ENCODE measurements around the gene ZDHHC19. TPM values are rescaled to one million over a fixed set of nuclear protein-coding genes. Genes with fewer than 3 reads are reported as not detected.
"Not testable (repeated sequence)": the region's sequence is repeated elsewhere in the genome, so short reads cannot be mapped to it uniquely, and the experiment has no call there.

ZDHHC19 gene
- total and polyA plus RNA-seq, 2 experiments from 2014 or later: not detected

GRCh38 chr3:196208942-196209695 lies 2.1 kb downstream of the ZDHHC19 start:
- in situ Hi-C loops (cut with MboI): no loop called here
- H3K4me1 ChIP-seq (ENCODE audit: insufficient read depth): no peaks in the 10 kb centered on the region
- no peak overlapping the region for H2AFZ ChIP-seq
- H3K9me3 ChIP-seq (ENCODE audit: low read depth): no peaks in the 10 kb centered on the region
- no peaks in the 10 kb centered on the region for H3K36me3 ChIP-seq (ENCODE audit: low read depth)
- 88 to 89% methylated on average over 21 to 23 of the region's 24 CpGs for WGBS, 2 experiments (ENCODE audit: low coverage in 1 of 2, low lambda C conversion rate in 2 of 2, missing lambda C conversion rate in 2 of 2)
- H4K20me1 ChIP-seq (ENCODE audit: insufficient read depth): no peaks in the 10 kb centered on the region
- no peak overlapping the region for H3K9ac ChIP-seq
- no peaks in the 10 kb centered on the region for H3K9me2 ChIP-seq (ENCODE audit: insufficient read depth)
- no peak overlapping the region for H3K4me2 ChIP-seq (ENCODE audit: unreplicated experiment)
- DNase-seq: no peak
- no peaks in the 10 kb centered on the region for H3K79me2 ChIP-seq (ENCODE audit: insufficient read depth)
- H3K4me3 ChIP-seq: no peak overlapping the region
- H3F3A ChIP-seq (ENCODE audit: insufficient read depth): no peaks in the 10 kb centered on the region
- TF ChIP-seq EZH2 (IDR thresholded peaks at IDR 0.05; ENCODE audit: insufficient read depth, poor library complexity, severe bottlenecking): no peak
- no peak for TF ChIP-seq EZH2phosphoT487 (IDR thresholded peaks at IDR 0.05; ENCODE audit: insufficient read depth, low read depth)
- H3K27ac ChIP-seq: no peak overlapping the region
- no peaks in the 10 kb centered on the region for H3K27me3 ChIP-seq (replicated peaks; ENCODE audit: insufficient read depth)

GRCh38 chr3:196207833-196208607 lies 3.2 kb downstream of the ZDHHC19 start:
- Histone ChIP-seq H3K4me2 (ENCODE audit: unreplicated experiment) (no peak overlapping the region), H3F3A (ENCODE audit: insufficient read depth) (no peaks in the 10 kb centered on the region), H3K9ac (no peak overlapping the region), H3K27me3 (replicated peaks; ENCODE audit: insufficient read depth) (no peaks in the 10 kb centered on the region), H2AFZ (0 out of 2 replicates have a peak overlapping the region, but pooled peaks have one; percentile 50), H3K9me2 (ENCODE audit: insufficient read depth) (no peaks in the 10 kb centered on the region), H3K4me3 (peak overlapping the region; percentile 37; the same call in 1 of the 2 replicates), H3K4me1 (ENCODE audit: insufficient read depth) (no peaks in the 10 kb centered on the region), H3K27ac (no peak overlapping the region), H3K79me2 (ENCODE audit: insufficient read depth) (no peaks in the 10 kb centered on the region), H4K20me1 (ENCODE audit: insufficient read depth) (no peaks in the 10 kb centered on the region), H3K9me3 (ENCODE audit: low read depth) (no peaks in the 10 kb centered on the region), H3K36me3 (ENCODE audit: low read depth) (no peaks in the 10 kb centered on the region)
- no peak for TF ChIP-seq EZH2 (IDR thresholded peaks at IDR 0.05; ENCODE audit: insufficient read depth, poor library complexity, severe bottlenecking)
- TF ChIP-seq EZH2phosphoT487 (IDR thresholded peaks at IDR 0.05; ENCODE audit: insufficient read depth, low read depth): no peak
- in situ Hi-C loops (cut with MboI): no loop called here
- 43 to 57% methylated on average over 30 to 49 of the region's 49 CpGs for WGBS, 2 experiments (ENCODE audit: low coverage in 1 of 2, low lambda C conversion rate in 2 of 2, missing lambda C conversion rate in 2 of 2)
- peak; percentile 38 for DNase-seq

DNA sequence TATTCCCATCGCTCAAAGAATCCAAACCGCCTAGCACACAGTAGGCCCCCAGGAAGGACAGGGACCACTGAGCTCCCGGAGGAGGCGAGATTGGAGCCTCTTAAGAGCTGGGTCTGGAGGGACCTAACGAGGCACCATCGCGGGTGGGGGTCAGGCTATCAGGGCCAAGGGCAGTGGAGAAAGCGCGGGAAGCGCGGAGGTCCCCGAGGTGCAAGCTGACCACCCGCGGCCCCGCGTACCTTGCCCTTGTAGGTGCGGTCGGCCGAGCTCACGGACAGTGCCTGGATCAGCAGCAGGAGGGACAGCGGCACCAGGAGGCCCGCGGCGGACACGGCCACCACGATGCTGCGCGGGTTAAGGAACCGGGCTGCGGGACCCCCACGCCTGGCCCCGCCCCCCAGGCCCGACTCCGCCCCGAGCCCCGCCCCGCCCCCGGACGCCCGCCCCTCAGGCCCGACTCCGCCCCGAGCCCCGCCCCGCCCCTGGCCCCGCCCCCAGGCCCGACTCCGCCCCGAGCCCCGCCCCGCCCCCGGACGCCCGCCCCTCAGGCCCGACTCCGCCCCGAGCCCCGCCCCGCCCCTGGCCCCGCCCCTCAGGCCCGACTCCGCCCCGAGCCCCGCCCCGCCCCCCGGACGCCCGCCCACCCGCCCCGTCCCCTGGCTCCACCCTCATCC lies 3.9 kb downstream of the ZDHHC19 start:
- Histone ChIP-seq H4K20me1 (ENCODE audit: insufficient read depth) (no peaks in the 10 kb centered on the region), H3K9me2 (ENCODE audit: insufficient read depth) (no peaks in the 10 kb centered on the region), H3K27me3 (replicated peaks; ENCODE audit: insufficient read depth) (no peaks in the 10 kb centered on the region), H3F3A (ENCODE audit: insufficient read depth) (no peaks in the 10 kb centered on the region), H3K4me3 (no peak overlapping the region), H2AFZ (no peak overlapping the region), H3K36me3 (ENCODE audit: low read depth) (no peaks in the 10 kb centered on the region), H3K27ac (no peak overlapping the region), H3K4me1 (ENCODE audit: insufficient read depth) (no peaks in the 10 kb centered on the region), H3K4me2 (ENCODE audit: unreplicated experiment) (no peak overlapping the region), H3K79me2 (ENCODE audit: insufficient read depth) (no peaks in the 10 kb centered on the region), H3K9me3 (ENCODE audit: low read depth) (no peaks in the 10 kb centered on the region), H3K9ac (no peak overlapping the region)
- 46 to 50% methylated on average over 15 to 30 of the region's 70 CpGs for WGBS, 2 experiments (ENCODE audit: low coverage in 1 of 2, low lambda C conversion rate in 2 of 2, missing lambda C conversion rate in 2 of 2)
- in situ Hi-C loops (cut with MboI): no loop called here
- TF ChIP-seq EZH2 (IDR thresholded peaks at IDR 0.05; ENCODE audit: insufficient read depth, poor library complexity, severe bottlenecking): no peak
- TF ChIP-seq EZH2phosphoT487 (IDR thresholded peaks at IDR 0.05; ENCODE audit: insufficient read depth, low read depth): no peak
- no peak for DNase-seq

DNA sequence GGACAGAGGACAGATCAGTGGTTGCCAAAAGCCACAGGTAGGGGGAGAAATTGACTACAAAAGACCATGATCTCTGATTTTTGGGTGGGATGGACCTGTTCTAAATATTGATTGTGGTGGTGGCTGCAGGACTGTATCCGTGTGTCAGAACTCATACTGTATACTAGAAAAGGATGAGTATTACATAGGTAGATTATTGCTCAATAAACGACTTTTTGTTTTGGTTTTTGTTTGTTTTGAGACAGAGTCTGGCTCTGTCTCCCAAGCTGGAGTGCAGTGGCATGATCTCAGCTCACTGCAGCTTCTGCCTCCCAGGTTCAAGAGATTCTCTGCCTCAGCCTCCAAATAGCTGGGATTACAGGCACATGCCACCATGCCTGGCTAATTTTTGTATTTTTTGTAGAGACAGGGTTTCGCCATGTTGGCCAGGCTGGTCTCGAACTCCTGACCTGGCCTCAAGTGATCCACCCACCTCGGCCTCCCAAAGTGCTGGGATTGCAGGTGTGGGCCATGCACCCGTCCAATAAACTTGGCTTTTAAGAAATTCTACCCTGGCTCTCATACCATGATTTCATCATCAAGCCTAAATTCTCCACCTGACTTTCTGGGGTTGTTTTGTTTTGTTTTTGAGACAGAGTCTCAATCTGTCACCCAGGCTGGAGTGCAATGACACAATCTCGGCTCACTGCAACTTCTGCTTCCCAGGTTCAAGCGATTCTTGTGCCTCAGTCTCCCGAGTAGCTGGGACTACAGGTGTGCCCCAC lies 5.6 kb downstream of the ZDHHC19 start:
- in situ Hi-C loops (cut with MboI); H3K27ac ChIP-seq: not testable (repeated sequence)
- WGBS, 2 experiments (ENCODE audit: low coverage in 1 of 2, low lambda C conversion rate in 2 of 2, missing lambda C conversion rate in 2 of 2): 75 to 83% methylated on average over 9 of the region's 9 CpGs

More for the DNA sequence above, 5.6 kb downstream of the ZDHHC19 start:
- not testable (repeated sequence) for H3F3A ChIP-seq (ENCODE audit: insufficient read depth); H3K4me3 ChIP-seq; DNase-seq; H3K4me1 ChIP-seq (ENCODE audit: insufficient read depth); H4K20me1 ChIP-seq (ENCODE audit: insufficient read depth); H2AFZ ChIP-seq; H3K9ac ChIP-seq; H3K9me3 ChIP-seq (ENCODE audit: low read depth); H3K4me2 ChIP-seq (ENCODE audit: unreplicated experiment); H3K36me3 ChIP-seq (ENCODE audit: low read depth); H3K9me2 ChIP-seq (ENCODE audit: insufficient read depth); H3K79me2 ChIP-seq (ENCODE audit: insufficient read depth); H3K27me3 ChIP-seq (replicated peaks; ENCODE audit: insufficient read depth)

Data from GM23248 (cell line).